WTC11 (cell line): ENCODE measurements around the gene PRKRIP1.

Experiments used
- CREB1 ChIP-seq: sonication (generic); formaldehyde crosslinking; IDR thresholded peaks from 2 replicates; pipeline ENCODE4 v1.8.0; 2023; ENCODE audit warnings: mild to moderate bottlenecking, missing genetic modification reagents
- CREM ChIP-seq: sonication (generic); formaldehyde crosslinking; IDR thresholded peaks from 2 replicates; pipeline ENCODE4 v1.8.1; 2022; ENCODE audit warnings: mild to moderate bottlenecking, missing genetic modification reagents, moderate library complexity
- EMX1 ChIP-seq: fragments of 250-450 bp; sonication (Bioruptor Pico); IDR thresholded peaks from 2 replicates; pipeline ENCODE4 v1.8.0; 2021; ENCODE audit warnings: mild to moderate bottlenecking
- ZNF138 ChIP-seq: sonication (generic); formaldehyde crosslinking; conservative IDR thresholded peaks from 2 replicates; pipeline ENCODE4 v1.8.1; 2022; ENCODE audit warnings: mild to moderate bottlenecking, moderate library complexity, missing genetic modification reagents
- TF ChIP-seq, protein P1 (sequence below): fragments of 200-600 bp; IDR thresholded peaks from 2 replicates; pipeline ENCODE4 v1.8.0; 2022; ENCODE audit warnings: antibody characterized with exemption
- TF ChIP-seq, protein P2 (sequence below): sonication (generic); formaldehyde crosslinking; IDR thresholded peaks from 2 replicates; pipeline ENCODE4 v1.8.0; 2022; ENCODE audit warnings: mild to moderate bottlenecking, missing genetic modification reagents
- TF ChIP-seq, protein P3 (sequence below): sonication (generic); formaldehyde crosslinking; conservative IDR thresholded peaks from 2 replicates; pipeline ENCODE4 v1.8.1; 2022; ENCODE audit warnings: mild to moderate bottlenecking, missing genetic modification reagents

DNA sequence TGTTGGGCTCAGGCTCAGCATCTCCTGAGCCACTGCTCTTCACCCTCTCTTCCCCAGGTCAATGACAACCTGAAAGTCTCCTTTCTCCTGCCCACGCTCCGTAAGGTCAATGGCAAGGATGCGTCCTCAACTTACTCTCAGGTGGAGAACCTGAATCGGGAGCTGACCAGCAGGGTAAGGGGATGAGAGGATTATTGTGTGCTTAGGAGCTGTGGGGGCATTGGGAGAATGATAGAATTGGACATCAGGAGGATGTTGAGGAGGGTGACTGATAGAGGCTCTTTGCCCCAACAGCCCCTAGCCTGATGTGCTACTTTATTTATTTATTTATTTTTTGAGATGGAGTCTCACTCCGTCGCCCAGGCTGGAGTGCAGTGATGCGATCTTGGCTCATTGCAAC, 69.9 kb downstream of the PRKRIP1 start:
- TF ChIP-seq, protein P1, sequence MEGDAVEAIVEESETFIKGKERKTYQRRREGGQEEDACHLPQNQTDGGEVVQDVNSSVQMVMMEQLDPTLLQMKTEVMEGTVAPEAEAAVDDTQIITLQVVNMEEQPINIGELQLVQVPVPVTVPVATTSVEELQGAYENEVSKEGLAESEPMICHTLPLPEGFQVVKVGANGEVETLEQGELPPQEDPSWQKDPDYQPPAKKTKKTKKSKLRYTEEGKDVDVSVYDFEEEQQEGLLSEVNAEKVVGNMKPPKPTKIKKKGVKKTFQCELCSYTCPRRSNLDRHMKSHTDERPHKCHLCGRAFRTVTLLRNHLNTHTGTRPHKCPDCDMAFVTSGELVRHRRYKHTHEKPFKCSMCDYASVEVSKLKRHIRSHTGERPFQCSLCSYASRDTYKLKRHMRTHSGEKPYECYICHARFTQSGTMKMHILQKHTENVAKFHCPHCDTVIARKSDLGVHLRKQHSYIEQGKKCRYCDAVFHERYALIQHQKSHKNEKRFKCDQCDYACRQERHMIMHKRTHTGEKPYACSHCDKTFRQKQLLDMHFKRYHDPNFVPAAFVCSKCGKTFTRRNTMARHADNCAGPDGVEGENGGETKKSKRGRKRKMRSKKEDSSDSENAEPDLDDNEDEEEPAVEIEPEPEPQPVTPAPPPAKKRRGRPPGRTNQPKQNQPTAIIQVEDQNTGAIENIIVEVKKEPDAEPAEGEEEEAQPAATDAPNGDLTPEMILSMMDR: no peak
- TF ChIP-seq CREB1 (CRISPR knock-in tag): no peak
- no peak for TF ChIP-seq EMX1 (CRISPR knock-in tag)
- TF ChIP-seq, protein P2, sequence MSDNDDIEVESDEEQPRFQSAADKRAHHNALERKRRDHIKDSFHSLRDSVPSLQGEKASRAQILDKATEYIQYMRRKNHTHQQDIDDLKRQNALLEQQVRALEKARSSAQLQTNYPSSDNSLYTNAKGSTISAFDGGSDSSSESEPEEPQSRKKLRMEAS (CRISPR knock-in tag): no peak
- TF ChIP-seq, protein P3, sequence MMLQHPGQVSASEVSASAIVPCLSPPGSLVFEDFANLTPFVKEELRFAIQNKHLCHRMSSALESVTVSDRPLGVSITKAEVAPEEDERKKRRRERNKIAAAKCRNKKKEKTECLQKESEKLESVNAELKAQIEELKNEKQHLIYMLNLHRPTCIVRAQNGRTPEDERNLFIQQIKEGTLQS: no peak
- TF ChIP-seq ZNF138 (CRISPR knock-in tag): no peak
- TF ChIP-seq CREM (CRISPR knock-in tag): no peak
